SK-MEL-5 (cell line): ENCODE measurements around the gene SPR. TPM values are rescaled to one million over a fixed set of nuclear protein-coding genes. Genes with fewer than 3 reads are reported as not detected.
A peak's percentile ranks its signal among the peaks of the same experiment; 100 is the strongest.

Source experiments
- DNase-seq: peaks from one replicate; pipeline ENCODE4 v3.0.0-alpha.2; 2016; ENCODE audit warnings: low read depth, low spot score
- in situ Hi-C: cut with HindIII; loops from 2 replicates; pipeline ENCODE4 v1.10.0; 2016; ENCODE audit warnings: low sequenced_read_pairs, high pct_unique_total_duplicates, low pct_unique_long_range_greater_than_20kb
- total RNA-seq: library from RNA; depleted of rRNA; stranded (reverse); fragments of >200 nt; shearing (Covaris generic); gene quantifications from 2 replicates; pipeline ENCODE4 v1.2.3, GENCODE V29; 2014

SPR gene
- total RNA-seq, 1 experiment from 2014 or later = 191 TPM

DNA sequence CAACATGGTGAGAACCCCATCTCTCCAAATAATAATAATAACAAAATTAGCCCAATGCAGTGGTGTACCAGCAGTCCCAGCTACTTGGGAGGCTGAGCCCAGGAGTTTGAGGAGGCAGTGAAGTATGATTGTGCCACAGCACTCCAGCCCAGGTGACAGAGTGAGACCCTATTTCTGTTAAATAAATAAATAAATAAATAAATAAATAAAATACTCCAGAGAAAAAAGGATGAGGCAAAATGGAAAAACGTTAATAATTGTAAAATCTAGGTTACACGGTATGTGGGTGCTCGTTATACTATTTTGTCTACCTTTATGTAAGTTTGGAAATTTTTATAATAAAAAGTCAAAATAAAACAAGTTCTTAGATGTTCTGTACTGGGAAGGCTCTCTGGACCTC is 21.5 kb downstream of the SPR start:
- in situ Hi-C loops = no loop called here
- no peak for DNase-seq

DNA sequence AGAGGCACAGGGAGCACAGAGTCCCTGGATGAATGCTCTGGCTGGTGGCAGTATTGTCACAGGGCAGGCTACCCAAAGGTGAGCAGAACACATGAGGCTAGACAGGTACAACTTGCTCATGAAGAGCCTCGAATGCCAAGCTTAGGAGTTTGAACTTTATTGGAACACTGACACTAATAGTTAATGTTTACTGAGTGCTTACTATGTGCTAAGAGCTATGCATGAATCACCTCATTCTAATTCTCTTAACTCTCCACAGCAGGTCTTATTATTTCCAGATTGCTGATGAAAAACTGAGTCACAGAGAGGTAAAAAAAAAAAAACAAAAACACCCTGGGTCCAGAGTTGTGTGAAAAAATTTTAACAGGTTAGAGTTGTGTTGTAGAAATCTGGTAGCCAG is 24.0 kb downstream of the SPR start:
- no peak for DNase-seq
- in situ Hi-C loops = no loop called here

DNA sequence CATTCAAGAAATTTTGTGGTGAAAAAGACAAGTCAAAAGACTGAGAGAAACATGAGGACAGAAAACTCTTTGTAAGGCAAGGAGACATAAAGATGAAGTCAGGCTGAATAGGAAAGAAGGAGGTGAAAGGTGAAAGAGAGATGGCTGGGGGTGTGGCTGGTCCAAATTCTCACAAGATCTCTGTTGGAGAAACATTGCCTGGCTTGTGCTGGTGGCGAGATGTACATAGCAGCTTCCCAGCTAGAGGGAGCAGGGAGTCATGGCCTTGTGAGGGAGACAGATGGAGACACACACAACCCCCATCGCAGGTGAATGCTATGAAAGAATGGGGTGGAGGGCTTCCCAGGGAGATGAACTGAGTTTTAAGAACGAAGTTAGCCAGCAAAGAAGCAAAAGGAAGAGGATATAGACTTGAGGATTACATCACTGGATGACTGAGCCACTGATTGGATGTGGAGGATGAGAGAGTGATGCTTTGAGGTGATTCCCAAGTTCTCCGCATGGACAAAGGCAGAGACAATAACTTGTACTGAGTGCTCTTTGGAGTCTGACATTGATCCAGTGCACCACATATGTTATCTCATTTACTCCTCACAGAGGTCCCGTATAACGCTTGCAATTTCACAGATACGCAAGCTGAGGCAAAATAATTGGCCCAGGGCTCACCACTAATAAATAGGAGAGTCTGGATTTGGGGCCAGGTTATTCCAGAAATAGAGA is 26.4 kb downstream of the SPR start:
- in situ Hi-C loops = no loop called here

GRCh38 chr2:72914206-72914559 is 27.0 kb downstream of the SPR start:
- no peak for DNase-seq
- in situ Hi-C loops = no loop called here

More for the DNA sequence above, 26.4 kb downstream of the SPR start:
- DNase-seq = peak; percentile 49

DNA sequence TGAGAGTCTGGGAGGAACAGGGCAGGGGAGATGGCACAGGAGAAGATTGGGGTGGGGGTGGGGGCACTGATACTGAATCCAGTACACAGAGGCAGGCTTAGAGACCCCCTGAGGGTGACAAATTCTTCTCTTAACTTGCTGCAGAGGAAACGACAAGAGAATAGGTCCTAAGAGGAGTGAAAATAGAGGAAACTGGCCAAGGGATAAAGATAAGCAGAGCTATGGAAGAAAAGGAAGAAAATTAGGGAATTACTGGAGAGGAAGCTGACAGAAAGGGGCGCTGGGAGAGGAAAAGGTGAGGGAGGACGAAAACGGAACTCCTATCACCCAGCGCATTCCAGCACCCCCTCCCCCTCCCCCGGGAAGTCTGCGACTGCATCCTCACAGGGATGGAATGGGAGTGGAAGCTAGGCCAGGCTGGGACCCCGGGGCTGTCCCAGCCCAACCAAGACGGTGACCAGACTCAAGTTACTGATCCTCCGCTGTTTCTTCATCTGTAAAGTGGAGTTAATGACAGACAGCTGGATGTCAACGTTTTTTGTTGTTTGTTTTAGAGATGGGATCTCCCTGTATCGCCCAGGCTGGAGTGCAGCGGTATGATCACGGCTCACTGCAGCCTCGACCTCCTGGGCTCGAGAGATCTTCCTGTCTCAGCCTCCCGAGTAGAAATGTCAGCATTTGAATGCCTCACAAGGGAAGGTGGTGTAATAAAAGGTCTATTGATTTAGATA is 27.5 kb downstream of the SPR start:
- in situ Hi-C loops = no loop called here

DNA sequence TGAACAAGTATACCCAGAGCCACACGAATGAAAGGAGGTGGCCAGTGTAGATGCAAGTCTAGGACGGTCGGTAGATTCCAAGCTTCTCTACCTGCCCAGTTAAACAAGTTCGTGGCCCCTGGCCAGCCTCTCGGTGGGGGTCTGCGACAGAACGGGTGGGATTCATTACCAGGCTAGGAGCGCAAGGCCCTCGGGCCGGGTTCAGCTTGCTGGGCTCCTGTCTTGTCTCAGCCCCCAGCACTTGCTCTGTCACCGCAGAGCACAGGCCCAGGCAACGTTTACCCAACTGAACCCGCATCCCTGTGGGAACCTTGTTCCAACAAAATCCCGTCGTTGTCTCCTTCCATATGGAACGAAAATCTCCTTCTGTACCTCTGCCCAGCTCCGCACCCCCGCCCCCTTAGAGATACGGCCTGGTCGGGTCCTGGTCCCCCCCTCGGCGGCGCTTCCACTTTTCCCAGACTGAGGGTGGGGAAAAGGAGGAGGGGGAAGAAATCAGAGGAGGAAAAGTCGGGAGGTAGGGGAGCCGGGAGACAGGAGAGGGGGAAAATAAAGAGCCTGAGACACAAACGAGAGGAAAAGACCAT is 28.2 kb downstream of the SPR start:
- DNase-seq = no peak
- in situ Hi-C loops = no loop called here

More for the DNA sequence above, 27.5 kb downstream of the SPR start:
- no peak for DNase-seq

DNA sequence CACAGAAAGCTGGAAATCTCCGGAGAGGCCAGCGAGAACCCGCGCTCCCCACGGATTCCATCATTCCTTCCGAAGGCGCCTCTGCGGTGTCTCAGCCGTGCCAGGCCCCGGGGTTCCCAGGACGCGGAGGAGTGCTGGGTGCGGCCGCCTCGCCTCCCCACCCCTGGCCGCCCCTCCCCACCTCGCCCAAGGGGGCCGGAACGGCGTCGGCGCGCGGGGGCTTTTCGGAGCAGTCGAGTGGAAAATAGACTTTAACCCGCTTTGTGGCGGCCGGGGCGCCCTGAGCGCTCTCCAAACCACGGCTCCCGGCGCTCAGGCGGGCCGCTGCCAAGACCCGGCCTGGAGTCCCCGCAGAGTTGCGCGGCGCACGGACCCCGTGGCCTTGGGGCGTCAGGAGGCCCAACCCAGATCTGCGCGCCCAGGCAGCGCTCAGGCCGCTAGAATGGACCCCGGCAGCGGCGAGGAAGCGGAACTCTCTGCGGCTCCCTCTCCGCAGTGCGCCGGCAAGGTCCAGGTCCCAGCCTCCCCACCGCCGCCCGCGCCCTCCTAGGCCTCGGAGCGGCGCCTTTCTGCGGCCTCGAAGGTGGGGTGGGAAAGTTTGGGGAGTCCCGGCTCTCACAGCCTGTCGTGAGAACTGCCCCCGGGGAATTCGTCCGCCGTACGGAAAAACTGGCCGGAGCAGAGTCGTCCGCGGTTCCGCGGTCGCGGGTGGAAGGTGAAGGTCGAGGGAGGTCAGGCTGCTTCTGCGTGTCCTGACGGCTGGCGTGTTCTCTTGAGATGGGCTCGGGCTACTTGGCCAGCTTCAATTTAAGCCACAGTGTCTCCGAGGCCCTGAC is 28.9 kb downstream of the SPR start:
- DNase-seq = no peak
- in situ Hi-C loops = no loop called here

DNA sequence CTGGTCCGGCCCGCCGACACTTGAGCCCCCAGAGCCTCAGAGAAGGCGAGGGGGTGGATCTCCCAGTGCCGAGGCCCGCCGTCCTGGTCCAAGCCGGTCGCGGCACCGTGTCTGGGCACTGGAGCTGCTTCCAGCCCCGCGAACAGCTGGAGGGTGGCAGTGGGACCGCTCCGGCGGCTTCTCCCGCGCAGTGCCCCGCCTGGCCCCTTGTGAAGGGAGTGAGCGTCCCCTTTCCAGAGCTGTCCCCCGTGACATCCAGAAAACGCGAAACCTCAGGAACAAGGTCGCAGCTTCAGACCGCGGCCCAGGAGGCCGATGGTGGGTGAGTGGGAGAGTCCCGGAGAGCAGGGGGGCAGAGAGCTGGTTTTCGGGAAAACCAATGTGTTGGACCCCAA is 29.5 kb downstream of the SPR start:
- DNase-seq = no peak
- in situ Hi-C loops = no loop called here

GRCh38 chr2:72917138-72917876 is 30.1 kb downstream of the SPR start, which contains the start of gene EMX1:
Gene EMX1 (plus strand): TSS chr2:72917519. CDS start chr2:72917853, 334 bp downstream.
- in situ Hi-C loops = no loop called here
- peak; percentile 63 for DNase-seq

DNA sequence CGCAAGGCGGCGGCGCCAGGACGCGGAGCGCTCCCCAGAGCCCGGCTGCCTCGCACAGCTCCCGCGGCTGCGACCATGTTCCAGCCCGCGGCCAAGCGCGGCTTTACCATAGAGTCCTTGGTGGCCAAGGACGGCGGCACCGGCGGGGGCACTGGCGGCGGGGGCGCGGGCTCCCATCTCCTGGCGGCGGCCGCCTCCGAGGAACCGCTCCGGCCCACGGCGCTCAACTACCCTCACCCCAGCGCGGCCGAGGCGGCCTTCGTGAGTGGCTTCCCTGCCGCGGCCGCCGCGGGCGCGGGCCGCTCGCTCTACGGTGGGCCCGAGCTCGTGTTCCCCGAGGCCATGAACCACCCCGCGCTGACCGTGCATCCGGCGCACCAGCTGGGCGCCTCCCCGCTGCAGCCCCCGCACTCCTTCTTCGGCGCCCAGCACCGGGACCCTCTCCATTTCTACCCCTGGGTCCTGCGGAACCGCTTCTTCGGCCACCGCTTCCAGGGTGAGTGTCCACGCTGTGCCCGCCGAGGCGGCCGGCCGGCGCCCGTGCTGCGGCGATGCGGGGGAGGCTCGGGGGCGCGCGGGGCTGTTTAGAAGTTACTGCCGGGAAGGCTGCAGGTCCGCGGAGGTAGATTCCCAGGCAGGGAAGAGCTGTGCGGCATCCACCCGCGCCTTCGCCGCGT is 30.8 kb downstream of the SPR start:
- in situ Hi-C loops = no loop called here

DNA sequence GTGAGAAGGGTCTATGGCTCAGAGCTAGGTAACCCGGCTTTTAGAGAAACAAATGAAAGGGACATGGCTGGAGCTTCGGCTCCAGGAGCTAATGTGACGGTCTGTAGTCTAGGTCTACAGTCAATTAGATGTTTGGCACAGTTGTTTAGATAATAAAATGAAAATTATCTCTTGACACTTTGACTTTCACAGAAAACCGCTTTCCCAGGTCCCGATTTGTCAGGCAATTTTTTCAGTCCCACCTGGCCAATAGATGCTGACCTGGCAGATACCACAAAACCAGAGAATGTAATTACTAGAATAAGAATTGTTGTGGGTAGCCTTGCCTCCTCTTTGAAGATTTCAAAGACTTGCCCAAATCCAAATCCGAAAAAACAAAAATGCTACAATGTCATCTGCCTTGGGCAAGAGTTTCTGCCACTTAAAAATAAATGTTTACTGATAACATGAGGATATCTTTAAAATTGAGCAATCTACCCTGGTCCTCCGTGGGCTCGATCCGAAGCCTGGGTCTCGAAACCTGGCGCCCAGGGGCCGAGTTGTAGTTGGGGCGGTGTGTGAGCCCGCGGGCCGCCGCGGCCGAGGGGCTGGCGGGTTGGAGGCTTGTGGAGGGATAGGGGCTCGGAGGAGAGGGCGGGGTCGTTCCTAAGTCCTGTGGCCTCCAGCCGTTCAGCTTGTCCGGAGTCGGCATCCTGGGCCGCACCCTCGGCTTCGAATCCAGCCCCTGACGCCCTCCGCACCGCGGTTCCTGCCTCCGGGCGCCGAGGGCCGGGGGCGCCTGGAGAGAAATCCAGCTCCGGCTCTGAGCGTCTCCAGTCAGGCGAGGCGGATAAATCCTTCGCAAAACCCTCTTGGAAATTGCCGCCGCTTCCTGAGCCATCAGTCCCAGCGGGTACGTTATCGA is 32.5 kb downstream of the SPR start:
- no peak for DNase-seq
- in situ Hi-C loops = no loop called here

More for the DNA sequence above, 30.8 kb downstream of the SPR start:
- DNase-seq = no peak

- in situ Hi-C loops = no loop called here
- no peak for DNase-seq
Measured at GRCh38 chr2:72920318-72921087, 33.3 kb downstream of the SPR start.

DNA sequence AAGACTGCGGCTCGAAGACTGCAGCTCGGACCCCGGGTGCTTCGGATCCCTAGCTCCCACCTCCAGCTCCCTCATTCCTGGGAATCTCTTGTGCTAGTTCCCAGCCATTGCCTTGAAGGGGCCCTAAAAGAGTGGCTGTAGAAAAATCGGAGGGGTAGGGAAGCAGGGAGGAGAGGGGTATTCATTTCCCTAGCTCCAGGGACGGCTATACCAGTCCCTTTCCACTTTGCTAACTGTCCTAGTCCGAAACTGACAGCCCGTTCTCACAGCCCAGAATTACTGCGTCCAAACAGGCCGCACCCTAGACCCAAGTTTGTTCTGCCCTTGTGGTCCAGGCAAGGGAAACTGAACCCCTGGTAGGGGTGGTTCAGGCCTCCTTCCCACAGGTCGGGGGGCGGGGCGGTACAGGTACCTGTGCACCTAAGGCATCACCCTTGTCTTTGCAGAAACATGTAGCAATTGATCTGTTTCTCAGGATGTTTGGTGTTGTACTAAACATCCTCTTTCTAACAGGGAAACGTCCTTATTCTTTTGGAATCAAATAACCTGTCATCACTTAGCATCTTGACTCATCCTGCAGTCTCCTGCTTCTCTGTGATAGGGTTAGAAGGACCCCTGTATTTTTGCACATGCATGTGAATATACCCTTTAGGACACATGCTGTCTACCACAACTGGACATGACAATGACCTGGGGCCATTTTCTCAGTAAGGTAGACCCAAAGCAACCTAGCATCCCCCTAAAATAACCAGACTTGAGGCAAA is 34.1 kb downstream of the SPR start:
- no peak for DNase-seq
- in situ Hi-C loops = no loop called here

DNA sequence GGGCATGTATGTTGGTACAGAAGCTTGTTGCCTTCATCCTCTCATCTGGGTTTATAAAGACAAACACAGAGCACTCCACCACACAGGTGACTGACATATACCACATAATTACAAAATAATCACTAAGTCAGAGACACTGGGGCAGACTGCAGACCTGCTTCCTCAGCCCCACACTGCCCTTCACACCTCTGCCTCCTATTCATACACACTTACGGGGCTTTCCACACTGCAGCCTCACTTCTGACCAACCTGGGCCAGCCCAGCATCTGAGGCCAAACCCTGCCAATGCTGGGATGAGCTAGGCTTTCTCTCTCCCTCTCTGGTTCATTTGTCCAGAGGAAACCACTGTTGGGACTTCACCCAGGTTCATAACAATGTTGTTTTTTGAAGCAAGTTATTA is 34.6 kb downstream of the SPR start:
- no peak for DNase-seq
- in situ Hi-C loops = no loop called here
